HCT116 (cell line): ENCODE measurements around the gene EGFR.

ENCODE experiments used
- ATF3 ChIP-seq: IDR thresholded peaks from 2 replicates; pipeline ENCODE4 v1.6.1; 2012
- CTCF ChIP-seq, 3 experiments: fragments of 200-600 bp in 1 of 3; sonication (generic) in 1 of 3; IDR thresholded peaks in 2 of 3; conservative IDR thresholded peaks in 1 of 3; 2 replicates each; pipeline ENCODE4 v1.5.1; 2012 to 2017; ENCODE audit warnings: low read depth in 2 of 3, low read length in 2 of 3, antibody characterized with exemption in 1 of 3, borderline replicate concordance in 1 of 3, control low read depth in 1 of 3, mild to moderate bottlenecking in 1 of 3, mixed read lengths in 1 of 3, mixed run types in 1 of 3, moderate library complexity in 1 of 3; ENCODE audit not compliant: insufficient read depth in 1 of 3
- EZH2 ChIP-seq: fragments of 200-600 bp; sonication (generic); IDR thresholded peaks from 2 replicates; pipeline ENCODE4 v1.6.1; 2017; ENCODE audit warnings: antibody characterized with exemption, mixed run types
- EZH2phosphoT487 ChIP-seq: fragments of 200-600 bp; IDR thresholded peaks from 2 replicates; pipeline ENCODE4 v1.6.1; 2018; ENCODE audit warnings: antibody characterized with exemption, borderline replicate concordance
- FOSL1 ChIP-seq: IDR thresholded peaks from 2 replicates; pipeline ENCODE4 v1.6.1; 2012; ENCODE audit warnings: low read depth
- JUND ChIP-seq: IDR thresholded peaks from 2 replicates; pipeline ENCODE4 v1.6.1; 2012
- POLR2AphosphoS5 ChIP-seq: IDR thresholded peaks from 2 replicates; pipeline ENCODE4 v1.6.1; 2011; ENCODE audit warnings: mild to moderate bottlenecking, low read depth, low read length, moderate library complexity
- RAD21 ChIP-seq: IDR thresholded peaks from 2 replicates; pipeline ENCODE4 v1.6.1; 2012; ENCODE audit warnings: low read depth, mild to moderate bottlenecking
- SRF ChIP-seq: IDR thresholded peaks from 2 replicates; pipeline ENCODE4 v1.6.1; 2012; ENCODE audit warnings: low read depth
- YY1 ChIP-seq: IDR thresholded peaks from 2 replicates; pipeline ENCODE4 v1.6.1; 2011; ENCODE audit warnings: low read length, low read depth, moderate library complexity, mild to moderate bottlenecking; ENCODE audit not compliant: insufficient replicate concordance; ENCODE audit errors: extremely low read depth
- ZFX ChIP-seq: fragments of 450-650 bp; IDR thresholded peaks from 2 replicates; pipeline ENCODE4 v1.6.1; 2017
- ZNF274 ChIP-seq: fragments of 200-500 bp; sonication (Bioruptor generic); IDR thresholded peaks from 2 replicates; pipeline ENCODE4 v1.6.1; 2014; ENCODE audit warnings: mild to moderate bottlenecking, low read depth, low read length, inconsistent platforms

GRCh38 chr7:55206235-55207029, 187.6 kb downstream of the EGFR start:
- TF ChIP-seq EZH2 (no peak), CTCF (IDR thresholded peaks at IDR 0.05 in 2 of 3, conservative IDR thresholded peaks at IDR 0.05 in 1 of 3; ENCODE audit: borderline replicate concordance in 1 of 3, insufficient read depth in 1 of 3, low read depth in 2 of 3, low read length in 2 of 3) (no peak), ZFX (no peak), YY1 (no peak), ZNF274 (no peak), FOSL1 (no peak), JUND (no peak), EZH2phosphoT487 (no peak), RAD21 (no peak), POLR2AphosphoS5 (no peak), SRF (no peak), ATF3 (no peak)
